Muscle layer of duodenum (tissue), 2 donors: ENCODE data around the gene BEX4.
A peak's percentile ranks its signal among the peaks of the same experiment; 100 is the strongest.
"Not testable (repeated sequence)": the region's sequence is repeated elsewhere in the genome, so short reads cannot be mapped to it uniquely, and the experiment has no call there.

ENCODE experiments used
- H3K27ac ChIP-seq: one replicate; pipeline ENCODE4 v1.7.0; 2013; ENCODE audit warnings: mild to moderate bottlenecking, low read length
- H3K27me3 ChIP-seq: one replicate; pipeline ENCODE4 v1.7.0; 2013; ENCODE audit warnings: low read depth, mild to moderate bottlenecking, control low read depth, low read length
- H3K36me3 ChIP-seq, 2 donors: one replicate each; pipeline ENCODE4 v1.7.0; 2013; ENCODE audit warnings: low read length in 2 of 2, control low read depth in 1 of 2, mild to moderate bottlenecking in 1 of 2; ENCODE audit not compliant: insufficient read depth in 2 of 2, control insufficient read depth in 1 of 2
- H3K4me1 ChIP-seq, 2 donors: one replicate each; pipeline ENCODE4 v1.7.0; 2013; ENCODE audit warnings: low read length in 2 of 2, mild to moderate bottlenecking in 2 of 2, control low read depth in 1 of 2, moderate library complexity in 1 of 2; ENCODE audit not compliant: insufficient read depth in 2 of 2, control insufficient read depth in 1 of 2
- H3K4me3 ChIP-seq, 2 donors: one replicate each; pipeline ENCODE4 v1.7.0; 2013; ENCODE audit warnings: low read length in 2 of 2, low read depth in 1 of 2, mild to moderate bottlenecking in 1 of 2
- H3K9me3 ChIP-seq, 2 donors: one replicate each; pipeline ENCODE4 v1.7.0; 2013; ENCODE audit warnings: low read length in 2 of 2, control low read depth in 1 of 2, mild to moderate bottlenecking in 1 of 2; ENCODE audit not compliant: control insufficient read depth in 1 of 2
- donor health status: healthy.

The BEX4 gene

DNA sequence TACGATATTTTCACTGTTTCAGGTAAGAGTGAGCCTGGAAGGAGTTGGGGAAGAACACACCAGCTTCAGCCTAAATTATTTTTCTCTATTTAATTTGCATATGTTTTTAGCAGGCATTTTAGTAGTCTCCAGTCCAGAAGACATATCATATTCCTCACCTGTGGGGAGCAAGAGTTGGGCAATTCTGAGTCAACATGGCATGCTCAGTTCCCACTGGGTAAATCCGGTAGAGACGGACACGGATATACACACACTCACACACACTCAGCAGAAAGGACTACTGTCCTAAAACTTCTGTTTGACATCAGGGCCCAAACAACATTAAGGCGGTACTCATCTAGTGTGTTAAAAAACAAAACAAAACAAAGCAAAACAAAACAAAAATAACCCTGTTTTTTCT lies 4.9 kb upstream of the BEX4 start:
- Histone ChIP-seq H3K27me3 (no peaks in the 10 kb centered on the region), H3K4me1 (no peaks in the 10 kb centered on the region), H3K4me3 (no peak overlapping the region), H3K9me3 (no peaks in the 10 kb centered on the region), H3K36me3 (no peaks in the 10 kb centered on the region), H3K27ac (no peak overlapping the region)

DNA sequence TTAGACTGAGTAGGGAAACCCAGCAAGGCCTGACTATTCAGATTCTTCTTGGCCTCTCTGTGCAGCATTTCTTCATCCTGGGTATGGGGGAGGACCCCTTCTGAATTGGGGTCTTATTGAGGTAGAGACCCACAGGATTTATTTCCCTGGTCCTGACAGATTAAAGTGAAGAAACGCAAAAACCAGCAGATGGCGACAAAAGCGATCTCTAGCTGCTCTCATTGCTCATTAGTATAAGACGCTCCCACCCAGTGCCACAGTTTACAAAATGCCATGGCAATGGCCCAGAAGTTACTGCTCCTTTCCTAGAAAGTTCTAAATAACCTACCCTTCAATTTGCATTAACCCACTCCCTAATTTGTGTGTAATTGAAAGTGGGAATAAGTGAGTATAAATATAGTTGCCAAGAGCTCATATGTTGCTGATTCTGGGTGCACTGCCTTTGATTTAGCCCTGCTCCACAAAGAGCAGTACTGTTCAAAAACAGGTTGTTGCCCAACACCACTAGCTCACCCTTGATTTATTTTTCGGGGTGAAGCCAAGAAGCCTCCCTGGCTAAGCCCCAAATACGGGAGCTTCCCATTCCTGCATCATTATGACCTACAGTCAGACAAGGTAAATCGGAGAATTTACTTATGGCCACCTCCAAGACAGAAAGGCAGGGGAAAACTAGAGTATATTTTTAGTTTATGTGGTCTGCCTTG lies 3.7 kb upstream of the BEX4 start:
- Histone ChIP-seq H3K27ac (no peak overlapping the region), H3K4me3 (no peak overlapping the region), H3K27me3 (no peaks in the 10 kb centered on the region), H3K36me3 (no peaks in the 10 kb centered on the region), H3K4me1 (no peaks in the 10 kb centered on the region), H3K9me3 (no peaks in the 10 kb centered on the region)

GRCh38 chrX:103212749-103213457 lies 2.0 kb upstream of the BEX4 start:
- Histone ChIP-seq H3K27ac (no peak overlapping the region), H3K9me3 (no peaks in the 10 kb centered on the region), H3K36me3 (no peaks in the 10 kb centered on the region)

GRCh38 chrX:103215425-103215991 lies 600 bp downstream of the BEX4 start:
- Histone ChIP-seq H3K27ac (peak overlapping the region; percentile 16), H3K27me3 (no peaks in the 10 kb centered on the region), H3K4me1 (no peaks in the 10 kb centered on the region), H3K36me3 (no peaks in the 10 kb centered on the region), H3K4me3 (peak overlapping the region; percentile 50 to 69), H3K9me3 (no peaks in the 10 kb centered on the region)

More at GRCh38 chrX:103212749-103213457, 2.0 kb upstream of the BEX4 start:
- no peaks in the 10 kb centered on the region for H3K4me1 ChIP-seq
- H3K4me3 ChIP-seq = no peak overlapping the region
- H3K27me3 ChIP-seq = no peaks in the 10 kb centered on the region

GRCh38 chrX:103220511-103221323 lies 5.8 kb downstream of the BEX4 start:
- peak overlapping the region in 1 of 2 donors; percentile 50 for H3K4me3 ChIP-seq
- H3K4me1 ChIP-seq = peaks cover 0 to 4% of the 10 kb centered on the region in 2 donors
- H3K9me3 ChIP-seq = no peaks in the 10 kb centered on the region
- no peaks in the 10 kb centered on the region for H3K27me3 ChIP-seq
- H3K36me3 ChIP-seq = no peaks in the 10 kb centered on the region
- H3K27ac ChIP-seq = no peak overlapping the region

- not testable (repeated sequence) for H3K27me3 ChIP-seq, H3K9me3 ChIP-seq, H3K4me1 ChIP-seq, H3K4me3 ChIP-seq, H3K27ac ChIP-seq, H3K36me3 ChIP-seq
Observed at GRCh38 chrX:103225918-103226317, 11.0 kb downstream of the BEX4 start.

GRCh38 chrX:103233263-103233662 lies 18.4 kb downstream of the BEX4 start:
- H3K4me3 ChIP-seq = no peak overlapping the region
- no peaks in the 10 kb centered on the region for H3K27me3 ChIP-seq
- no peaks in the 10 kb centered on the region for H3K4me1 ChIP-seq
- no peak overlapping the region for H3K27ac ChIP-seq
- no peaks in the 10 kb centered on the region for H3K9me3 ChIP-seq
- H3K36me3 ChIP-seq = no peaks in the 10 kb centered on the region

DNA sequence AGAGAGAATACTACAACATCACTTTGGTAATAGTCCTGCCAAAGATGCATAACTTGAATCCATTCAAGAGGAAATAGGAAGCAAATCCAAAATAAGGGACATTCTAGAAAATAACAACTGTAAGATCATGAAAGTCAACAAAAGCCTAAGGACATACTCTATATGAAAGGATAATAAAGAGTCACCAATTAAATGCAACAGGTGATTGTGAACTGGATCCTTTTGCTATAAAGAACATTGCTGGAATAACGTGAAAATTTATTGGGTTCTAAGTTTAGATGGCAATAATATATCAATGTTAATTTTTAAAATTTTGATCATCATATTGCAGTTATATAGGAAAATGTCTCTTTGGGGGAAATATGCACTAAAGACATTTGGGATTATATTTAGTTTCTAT lies 20.0 kb downstream of the BEX4 start:
- H3K27me3 ChIP-seq = no peaks in the 10 kb centered on the region
- no peak overlapping the region for H3K27ac ChIP-seq
- no peaks in the 10 kb centered on the region for H3K4me1 ChIP-seq
- H3K4me3 ChIP-seq = no peak overlapping the region
- H3K9me3 ChIP-seq = no peaks in the 10 kb centered on the region
- H3K36me3 ChIP-seq = no peaks in the 10 kb centered on the region

- H3K4me1 ChIP-seq, H3K27ac ChIP-seq, H3K36me3 ChIP-seq, H3K27me3 ChIP-seq, H3K9me3 ChIP-seq, H3K4me3 ChIP-seq: not testable (repeated sequence)
Observed at GRCh38 chrX:103235608-103236007, 20.7 kb downstream of the BEX4 start.

- Histone ChIP-seq H3K36me3 (no peaks in the 10 kb centered on the region), H3K9me3 (no peaks in the 10 kb centered on the region), H3K27me3 (no peaks in the 10 kb centered on the region), H3K27ac (no peak overlapping the region), H3K4me1 (no peaks in the 10 kb centered on the region), H3K4me3 (no peak overlapping the region)
Observed at GRCh38 chrX:103236296-103236695, 21.4 kb downstream of the BEX4 start.

DNA sequence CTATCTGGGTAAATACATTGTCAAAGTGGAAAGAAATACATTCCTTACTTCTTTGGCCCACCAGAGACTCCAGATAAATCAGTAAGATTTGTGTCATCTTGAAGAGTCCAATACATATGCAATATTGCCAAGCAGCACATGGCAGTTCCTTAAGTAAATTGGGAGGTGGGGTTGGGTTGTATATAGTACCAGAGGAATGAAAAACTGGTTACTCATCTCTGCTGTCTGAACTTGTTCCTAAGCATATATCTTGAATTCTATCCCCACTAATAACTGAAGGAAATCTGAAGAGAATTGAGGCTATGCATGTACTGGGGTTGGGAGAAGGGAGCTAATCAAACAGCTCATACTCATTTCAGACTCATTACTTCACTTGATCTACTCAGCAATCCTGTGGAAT lies 25.2 kb downstream of the BEX4 start:
- no peaks in the 10 kb centered on the region for H3K27me3 ChIP-seq
- H3K9me3 ChIP-seq = no peaks in the 10 kb centered on the region
- no peaks in the 10 kb centered on the region for H3K36me3 ChIP-seq
- H3K27ac ChIP-seq = no peak overlapping the region
- no peak overlapping the region for H3K4me3 ChIP-seq
- H3K4me1 ChIP-seq = no peaks in the 10 kb centered on the region
